GM06990 (cell line): ENCODE data around the gene TMCC1.

Experiments
- DNase-seq: peaks from one replicate; pipeline ENCODE4 v3.0.0-alpha.2; 2011; ENCODE audit not compliant: insufficient read length; ENCODE audit errors: extremely low read depth
- H3K27me3 ChIP-seq: replicated peaks from 2 replicates; pipeline ENCODE4 v1.6.0; 2011; ENCODE audit warnings: low read length; ENCODE audit not compliant: control insufficient read depth, insufficient read depth
- H3K36me3 ChIP-seq: 2 replicates; pipeline ENCODE4 v1.5.1; 2011; ENCODE audit warnings: low read length; ENCODE audit not compliant: control insufficient read depth, insufficient read depth
- H3K4me3 ChIP-seq: replicated peaks from 2 replicates; pipeline ENCODE4 v1.5.1; 2011; ENCODE audit warnings: low read depth, mild to moderate bottlenecking, control low read depth, low read length
- CTCF ChIP-seq: IDR thresholded peaks from 2 replicates; pipeline ENCODE4 v1.5.1; 2011; ENCODE audit warnings: low read length, control low read depth, mild to moderate bottlenecking, inconsistent platforms; ENCODE audit not compliant: insufficient read depth, poor library complexity, severe bottlenecking

TMCC1 gene

DNA sequence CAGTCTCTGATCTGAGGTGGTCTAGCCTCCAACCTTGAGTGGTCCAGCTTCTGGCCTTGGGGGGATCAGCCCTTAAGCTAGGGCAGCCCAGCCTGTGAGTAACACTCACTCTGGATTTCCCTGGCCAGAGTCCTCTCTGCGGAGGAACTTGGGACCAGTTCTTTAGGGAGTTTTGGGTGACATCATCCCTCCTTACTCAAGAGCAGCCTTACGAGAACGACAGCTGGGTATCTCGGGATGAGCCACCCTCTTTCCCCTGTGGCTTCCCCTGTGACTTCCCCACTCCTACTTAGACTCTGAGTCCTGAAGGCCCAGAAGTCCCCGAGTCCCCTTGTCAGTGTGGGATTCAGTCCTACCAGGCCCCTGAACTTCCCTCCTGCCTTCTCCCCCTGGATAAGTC is 276.8 kb downstream of the TMCC1 start:
- H3K36me3 ChIP-seq: no peaks in the 10 kb centered on the region
- no peak overlapping the region for H3K4me3 ChIP-seq
- TF ChIP-seq CTCF: no peak
- DNase-seq: no peak
- no peaks in the 10 kb centered on the region for H3K27me3 ChIP-seq

DNA sequence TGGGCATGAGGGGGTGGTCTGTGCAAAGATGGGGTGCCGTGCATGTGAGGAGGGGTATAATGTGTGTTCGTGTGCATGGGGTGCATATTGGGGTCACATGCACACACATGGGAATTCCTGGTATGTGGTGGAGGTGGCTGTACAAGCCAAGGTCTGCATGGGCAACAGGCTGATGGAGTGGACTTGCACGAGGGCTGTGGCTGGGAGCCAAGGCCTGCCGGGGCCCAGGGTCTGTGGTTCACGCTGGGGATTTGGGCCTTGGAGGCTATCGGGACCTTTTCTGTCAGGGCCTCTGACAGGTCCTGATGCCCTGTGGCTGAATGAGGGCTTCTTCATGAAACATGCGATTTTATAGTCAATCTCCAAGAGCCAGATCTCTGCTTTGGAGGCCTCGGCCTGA is 277.2 kb downstream of the TMCC1 start:
- no peaks in the 10 kb centered on the region for H3K36me3 ChIP-seq
- no peak overlapping the region for H3K4me3 ChIP-seq
- TF ChIP-seq CTCF: no peak
- H3K27me3 ChIP-seq: no peaks in the 10 kb centered on the region
- DNase-seq: no peak

DNA sequence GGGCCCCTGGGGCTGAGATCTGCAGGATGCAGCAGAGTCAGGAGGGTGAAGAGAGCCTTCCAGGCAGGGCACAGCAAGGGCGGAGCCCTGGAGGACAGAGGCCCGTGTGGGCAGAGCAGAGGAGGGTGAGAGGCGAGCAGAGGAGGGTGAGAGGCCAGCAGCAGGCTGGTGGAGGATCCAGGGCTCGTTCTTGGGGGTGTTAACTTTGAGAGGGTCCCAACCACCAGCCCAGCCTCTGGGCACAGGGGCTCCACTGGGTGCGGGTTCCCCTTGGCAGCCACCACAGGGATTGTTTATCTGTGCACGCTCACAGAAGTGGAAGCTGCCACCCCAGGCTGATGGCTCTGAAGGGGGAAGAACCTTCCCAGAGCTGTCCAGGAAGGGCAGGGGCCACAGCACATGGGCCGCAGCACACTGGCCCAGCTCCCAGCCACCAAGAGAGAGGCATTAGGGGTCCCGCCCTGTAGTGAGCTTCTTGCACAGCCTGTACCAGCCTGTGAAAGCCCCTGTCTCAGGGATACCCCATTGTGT is 277.7 kb downstream of the TMCC1 start:
- no peak for TF ChIP-seq CTCF
- no peak for DNase-seq
- Histone ChIP-seq H3K27me3 (no peaks in the 10 kb centered on the region), H3K4me3 (no peak overlapping the region), H3K36me3 (no peaks in the 10 kb centered on the region)

DNA sequence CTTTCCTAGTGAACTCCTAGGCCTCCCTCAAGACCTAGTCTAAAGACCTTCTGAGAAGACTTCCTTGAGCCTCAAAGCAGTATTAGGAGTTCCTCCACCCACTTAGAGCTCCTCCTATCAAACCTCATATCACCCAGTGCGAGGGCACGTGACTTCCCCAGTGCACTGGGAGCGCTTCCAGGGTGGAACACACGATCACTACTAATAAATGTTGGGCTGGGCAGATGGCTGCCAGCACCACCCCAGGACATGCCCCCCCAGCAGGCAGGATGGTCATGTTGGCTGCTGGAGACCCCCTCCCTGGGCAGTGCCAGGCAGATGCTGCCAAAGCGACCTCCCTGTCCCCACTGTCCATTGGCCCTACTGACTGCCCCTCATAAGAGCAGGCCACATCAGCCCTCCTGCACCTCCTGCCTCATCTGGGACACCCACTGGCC is 278.6 kb downstream of the TMCC1 start:
- no peak for TF ChIP-seq CTCF
- no peaks in the 10 kb centered on the region for H3K27me3 ChIP-seq
- no peak overlapping the region for H3K4me3 ChIP-seq
- H3K36me3 ChIP-seq: no peaks in the 10 kb centered on the region
- no peak for DNase-seq

- Histone ChIP-seq H3K4me3 (no peak overlapping the region), H3K36me3 (no peaks in the 10 kb centered on the region), H3K27me3 (no peaks in the 10 kb centered on the region)
- no peak for TF ChIP-seq CTCF
- DNase-seq: no peak
These were observed 279.1 kb downstream of the TMCC1 start for GRCh38 chr3:129614435-129614834.

DNA sequence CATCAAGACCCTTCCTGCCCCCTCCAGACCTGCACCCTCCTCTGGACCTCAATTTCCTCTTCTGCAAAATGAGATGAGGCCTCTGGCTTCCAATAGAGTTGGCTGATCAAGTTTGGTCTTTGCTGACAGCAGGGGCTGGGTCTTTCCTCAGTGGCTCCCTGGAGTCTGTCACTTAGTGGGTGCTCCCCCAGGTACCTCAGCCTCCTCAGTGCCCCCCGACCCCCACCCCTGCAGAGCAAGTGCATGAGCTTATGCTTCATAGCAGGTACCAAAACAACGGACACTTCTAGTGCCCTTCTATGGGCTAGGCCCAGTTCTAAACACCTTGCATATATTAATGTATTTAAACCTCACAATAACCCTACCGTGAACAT is 280.2 kb downstream of the TMCC1 start:
- H3K27me3 ChIP-seq: peaks cover under 1% of the 10 kb centered on the region; the same call in 1 of the 2 replicates
- DNase-seq: no peak
- H3K36me3 ChIP-seq: no peaks in the 10 kb centered on the region
- TF ChIP-seq CTCF: no peak
- no peak overlapping the region for H3K4me3 ChIP-seq
